SU-DHL-6 (cell line): Measurements from ENCODE around the gene TNIK.

Experiments
- H2AFZ ChIP-seq: fragments of 200-600 bp; sonication (generic); 2 replicates; pipeline ENCODE4 v1.6.1; 2014; ENCODE audit warnings: low read depth, mild to moderate bottlenecking, moderate library complexity, mixed read lengths, antibody characterized with exemption, low read length; ENCODE audit not compliant: severe bottlenecking
- H3F3A ChIP-seq: fragments of 200-600 bp; shearing (Covaris generic); 2 replicates; pipeline ENCODE4 v1.6.0; 2016; ENCODE audit warnings: antibody characterized with exemption, mild to moderate bottlenecking; ENCODE audit not compliant: insufficient read depth
- H3K27ac ChIP-seq: fragments of 200-600 bp; sonication (generic); 2 replicates; pipeline ENCODE4 v1.5.1; 2016; ENCODE audit warnings: low read depth, mild to moderate bottlenecking, low read length, moderate library complexity, mixed read lengths
- H3K27me3 ChIP-seq: fragments of 200-600 bp; sonication (generic), shearing (Covaris generic); 2 replicates; pipeline ENCODE4 v1.6.0; 2014; ENCODE audit warnings: mild to moderate bottlenecking, low read length
- H3K36me3 ChIP-seq: fragments of 200-600 bp; sonication (generic); 2 replicates; pipeline ENCODE4 v1.6.1; 2014; ENCODE audit warnings: mild to moderate bottlenecking, low read length, mixed read lengths
- H3K4me2 ChIP-seq: fragments of 300-600, 200-600 bp; shearing (Covaris generic), sonication (generic); 2 replicates; pipeline ENCODE4 v1.6.0; 2014; ENCODE audit warnings: low read length, low read depth, mild to moderate bottlenecking; ENCODE audit not compliant: poor library complexity, severe bottlenecking
- H3K4me3 ChIP-seq: fragments of 200-600 bp; sonication (generic); 2 replicates; pipeline ENCODE4 v1.5.1; 2014; ENCODE audit warnings: antibody characterized with exemption, low read length, mild to moderate bottlenecking, mixed read lengths; ENCODE audit not compliant: insufficient read depth, poor library complexity, severe bottlenecking
- H3K79me2 ChIP-seq: fragments of 200-600 bp; sonication (generic); 2 replicates; pipeline ENCODE4 v1.6.1; 2014; ENCODE audit warnings: mild to moderate bottlenecking, low read length, moderate library complexity; ENCODE audit not compliant: insufficient read depth
- H3K9ac ChIP-seq: fragments of 200-600 bp; sonication (generic); 2 replicates; pipeline ENCODE4 v1.7.0; 2014; ENCODE audit warnings: mild to moderate bottlenecking, low read length
- H3K9me2 ChIP-seq: fragments of 200-600 bp; sonication (generic); replicated peaks from 2 replicates; pipeline ENCODE4 v1.6.1; 2014; ENCODE audit warnings: low read length; ENCODE audit not compliant: insufficient read depth
- H3K9me3 ChIP-seq: fragments of 200-600 bp; sonication (generic); 2 replicates; pipeline ENCODE4 v1.6.1; 2014; ENCODE audit warnings: low read length, mixed read lengths; ENCODE audit not compliant: insufficient read depth
- H4K20me1 ChIP-seq: fragments of 200-600 bp; sonication (generic); 2 replicates; pipeline ENCODE4 v1.6.1; 2014; ENCODE audit warnings: low read depth, mild to moderate bottlenecking, antibody characterized with exemption, low read length, moderate library complexity, mixed read lengths
- EZH2phosphoT487 ChIP-seq: fragments of 200-600 bp; sonication (generic), shearing (Covaris generic); conservative IDR thresholded peaks from 2 replicates; pipeline ENCODE4 v1.6.1; 2018; ENCODE audit warnings: mild to moderate bottlenecking, antibody characterized with exemption, low read length, moderate library complexity, mixed read lengths
- TF ChIP-seq, protein P1 (sequence below): fragments of 200-600 bp; sonication (generic); IDR thresholded peaks from one replicate; pipeline ENCODE4 v1.5.1; 2017; ENCODE audit warnings: antibody characterized with exemption, mild to moderate bottlenecking, low read length, moderate library complexity; ENCODE audit not compliant: insufficient read depth, poor library complexity, severe bottlenecking

The TNIK gene

DNA sequence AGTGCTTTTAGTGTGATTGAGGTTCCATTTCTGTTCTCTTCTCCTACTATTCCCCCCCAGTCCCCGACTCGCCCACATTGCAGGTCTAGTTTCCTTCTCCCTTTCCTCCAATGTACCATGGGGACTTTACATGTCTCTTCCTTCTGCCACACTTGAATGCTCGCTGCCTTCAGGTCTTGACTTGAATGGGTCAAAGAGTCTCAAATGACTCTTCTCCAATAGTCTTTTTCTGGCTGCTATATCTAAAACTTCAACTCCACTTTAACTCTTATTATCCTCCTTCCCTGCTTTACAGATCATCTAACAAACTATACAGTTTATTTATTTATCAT lies 219.7 kb downstream of the TNIK start:
- H3F3A ChIP-seq, result no peaks in the 10 kb centered on the region
- no peak overlapping the region for H2AFZ ChIP-seq
- no peak overlapping the region for H3K27ac ChIP-seq
- no peak overlapping the region for H3K9ac ChIP-seq
- no peaks in the 10 kb centered on the region for H3K79me2 ChIP-seq
- H3K9me3 ChIP-seq, result no peaks in the 10 kb centered on the region
- H3K36me3 ChIP-seq, result no peaks in the 10 kb centered on the region
- no peaks in the 10 kb centered on the region for H4K20me1 ChIP-seq
- no peaks in the 10 kb centered on the region for H3K9me2 ChIP-seq
- no peak overlapping the region for H3K4me3 ChIP-seq
- no peak overlapping the region for H3K4me2 ChIP-seq
- H3K27me3 ChIP-seq, result no peaks in the 10 kb centered on the region
- TF ChIP-seq, protein P1, sequence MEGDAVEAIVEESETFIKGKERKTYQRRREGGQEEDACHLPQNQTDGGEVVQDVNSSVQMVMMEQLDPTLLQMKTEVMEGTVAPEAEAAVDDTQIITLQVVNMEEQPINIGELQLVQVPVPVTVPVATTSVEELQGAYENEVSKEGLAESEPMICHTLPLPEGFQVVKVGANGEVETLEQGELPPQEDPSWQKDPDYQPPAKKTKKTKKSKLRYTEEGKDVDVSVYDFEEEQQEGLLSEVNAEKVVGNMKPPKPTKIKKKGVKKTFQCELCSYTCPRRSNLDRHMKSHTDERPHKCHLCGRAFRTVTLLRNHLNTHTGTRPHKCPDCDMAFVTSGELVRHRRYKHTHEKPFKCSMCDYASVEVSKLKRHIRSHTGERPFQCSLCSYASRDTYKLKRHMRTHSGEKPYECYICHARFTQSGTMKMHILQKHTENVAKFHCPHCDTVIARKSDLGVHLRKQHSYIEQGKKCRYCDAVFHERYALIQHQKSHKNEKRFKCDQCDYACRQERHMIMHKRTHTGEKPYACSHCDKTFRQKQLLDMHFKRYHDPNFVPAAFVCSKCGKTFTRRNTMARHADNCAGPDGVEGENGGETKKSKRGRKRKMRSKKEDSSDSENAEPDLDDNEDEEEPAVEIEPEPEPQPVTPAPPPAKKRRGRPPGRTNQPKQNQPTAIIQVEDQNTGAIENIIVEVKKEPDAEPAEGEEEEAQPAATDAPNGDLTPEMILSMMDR, result no peak
- TF ChIP-seq EZH2phosphoT487, result no peak

- no peak overlapping the region for H3K27ac ChIP-seq
- no peak for TF ChIP-seq EZH2phosphoT487
- TF ChIP-seq, protein P1, result no peak
- no peak overlapping the region for H3K9ac ChIP-seq
- no peaks in the 10 kb centered on the region for H3K79me2 ChIP-seq
- H2AFZ ChIP-seq, result no peak overlapping the region
- no peaks in the 10 kb centered on the region for H4K20me1 ChIP-seq
- H3K9me2 ChIP-seq, result no peaks in the 10 kb centered on the region
- H3K9me3 ChIP-seq, result no peaks in the 10 kb centered on the region
- no peaks in the 10 kb centered on the region for H3F3A ChIP-seq
- no peak overlapping the region for H3K4me3 ChIP-seq
- no peak overlapping the region for H3K4me2 ChIP-seq
- no peaks in the 10 kb centered on the region for H3K36me3 ChIP-seq
- no peaks in the 10 kb centered on the region for H3K27me3 ChIP-seq
Measured at GRCh38 chr3:171239757-171240503, 220.3 kb downstream of the TNIK start.

GRCh38 chr3:171237009-171237385 lies 223.2 kb downstream of the TNIK start:
- Histone ChIP-seq H3K79me2 (no peaks in the 10 kb centered on the region), H3K9me2 (no peaks in the 10 kb centered on the region), H3K27ac (no peak overlapping the region), H3K4me2 (no peak overlapping the region), H2AFZ (no peak overlapping the region), H4K20me1 (no peaks in the 10 kb centered on the region), H3K36me3 (no peaks in the 10 kb centered on the region), H3K9me3 (no peaks in the 10 kb centered on the region), H3K9ac (no peak overlapping the region), H3F3A (no peaks in the 10 kb centered on the region), H3K4me3 (no peak overlapping the region), H3K27me3 (no peaks in the 10 kb centered on the region)
- TF ChIP-seq EZH2phosphoT487, result no peak
- TF ChIP-seq, protein P1, result no peak
